Measurements from ENCODE around the gene MYOD1. TPM values are rescaled to one million over a fixed set of nuclear protein-coding genes. Genes with fewer than 3 reads are reported as not detected.

The MYOD1 gene
- total and polyA plus RNA-seq, 8 donors = not detected

DNA sequence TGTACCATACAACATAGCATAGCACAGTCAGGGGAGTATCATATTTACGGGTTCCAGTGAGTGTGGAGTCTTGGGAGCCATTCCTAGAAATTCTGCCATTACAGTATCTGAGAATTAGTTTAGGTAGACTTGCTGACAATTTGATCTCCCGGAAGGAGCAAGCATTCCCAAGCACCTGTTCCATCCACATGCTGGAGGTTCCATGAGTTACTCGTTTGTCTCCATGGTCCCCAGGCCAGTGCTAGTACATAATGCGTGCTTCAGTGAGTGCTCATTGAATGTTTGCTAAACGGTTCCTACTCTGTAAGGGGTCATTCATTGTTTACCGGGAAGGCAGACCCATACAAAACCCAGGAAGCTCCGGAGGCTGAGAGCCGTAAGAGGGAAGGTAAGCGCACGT, 27.4 kb upstream of the MYOD1 start:
- no peak for ATAC-seq
- DNase-seq = no peak
- Histone ChIP-seq H3K36me3 (no peaks in the 10 kb centered on the region), H3K9me3 (no peaks in the 10 kb centered on the region), H3K27ac (no peak overlapping the region), H3K4me3 (no peak overlapping the region), H3K4me1 (no peaks in the 10 kb centered on the region), H3K27me3 (peaks cover 28 to 65% of the 10 kb centered on the region in 2 donors)
- intact Hi-C loops (cut with DNase I) = no loop called here
- TF ChIP-seq CTCF (IDR thresholded peaks at IDR 0.05) = no peak

DNA sequence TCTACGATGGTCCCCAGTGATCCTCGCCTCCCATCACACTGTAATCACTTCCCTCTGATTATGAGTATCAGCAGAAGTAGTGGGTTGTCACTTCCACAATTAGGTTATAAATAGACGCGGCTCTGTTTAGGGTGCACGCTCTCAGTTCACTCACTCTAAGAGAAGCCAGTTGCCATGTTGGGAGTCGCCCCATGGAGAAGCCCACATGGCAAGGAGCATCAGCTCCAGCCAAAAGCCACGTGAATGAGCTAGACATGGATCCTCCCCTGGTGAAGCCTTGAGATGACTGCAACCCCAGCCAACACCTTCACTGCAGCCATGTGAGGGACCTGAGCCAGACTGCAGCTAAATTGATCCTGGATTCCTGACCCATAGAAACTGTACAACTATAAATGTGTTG, 26.4 kb upstream of the MYOD1 start:
- Histone ChIP-seq H3K27ac (no peak overlapping the region), H3K9me3 (no peaks in the 10 kb centered on the region), H3K4me1 (no peaks in the 10 kb centered on the region), H3K36me3 (no peaks in the 10 kb centered on the region), H3K27me3 (peaks cover 30 to 75% of the 10 kb centered on the region in 2 donors), H3K4me3 (no peak overlapping the region)
- no peak for DNase-seq
- no peak for TF ChIP-seq CTCF (IDR thresholded peaks at IDR 0.05)
- ATAC-seq = no peak
- intact Hi-C loops (cut with DNase I) = no loop called here

- Histone ChIP-seq H3K27me3 (peaks cover 30 to 79% of the 10 kb centered on the region in 2 donors), H3K27ac (no peak overlapping the region)
Observed at GRCh38 chr11:17693531-17693930, 25.8 kb upstream of the MYOD1 start.

DNA sequence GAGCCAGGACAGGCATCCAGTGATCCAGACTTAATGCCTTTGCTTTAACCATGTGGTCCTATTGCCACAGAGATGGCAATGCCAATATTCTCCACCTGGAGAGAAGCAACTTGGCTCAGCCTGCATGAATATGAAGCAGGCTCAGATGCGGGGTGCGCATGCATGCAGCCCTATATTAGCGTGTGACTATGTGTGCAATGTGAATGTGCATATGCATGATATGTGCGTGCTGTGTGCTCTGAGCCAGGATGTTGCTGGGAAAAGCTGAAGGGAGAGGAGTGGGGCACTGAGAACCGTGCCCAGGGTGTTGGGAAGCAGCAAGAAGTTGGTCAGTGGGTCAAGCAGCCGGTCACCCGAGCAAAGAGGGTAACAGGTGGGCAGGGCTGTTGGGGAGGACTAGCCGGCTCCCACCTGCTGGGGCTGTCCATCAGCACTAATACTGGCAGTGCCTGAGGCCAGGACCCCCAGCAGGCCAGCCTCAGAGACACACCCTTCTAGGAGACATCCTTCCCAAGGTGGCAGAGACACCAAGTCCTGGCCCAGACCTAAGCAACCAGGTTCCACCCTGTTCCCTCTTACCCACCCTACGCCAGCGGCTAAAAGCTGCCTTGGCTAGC, 24.8 kb upstream of the MYOD1 start:
- no peak overlapping the region for H3K27ac ChIP-seq
- DNase-seq (no peak), ATAC-seq (no peak)
- H3K27me3 ChIP-seq = peaks cover 30 to 74% of the 10 kb centered on the region in 2 donors
- no peak overlapping the region for H3K4me3 ChIP-seq
- no peak for TF ChIP-seq CTCF (IDR thresholded peaks at IDR 0.05)
- H3K36me3 ChIP-seq = no peaks in the 10 kb centered on the region
- H3K9me3 ChIP-seq = no peaks in the 10 kb centered on the region
- intact Hi-C loops (cut with DNase I) = no loop called here
- no peaks in the 10 kb centered on the region for H3K4me1 ChIP-seq

More at GRCh38 chr11:17693531-17693930, 25.8 kb upstream of the MYOD1 start:
- Histone ChIP-seq H3K4me1 (no peaks in the 10 kb centered on the region), H3K9me3 (no peaks in the 10 kb centered on the region), H3K4me3 (no peak overlapping the region), H3K36me3 (no peaks in the 10 kb centered on the region)
- TF ChIP-seq CTCF (IDR thresholded peaks at IDR 0.05) = no peak
- no peak for DNase-seq
- no peak for ATAC-seq
- intact Hi-C loops (cut with DNase I) = no loop called here

GRCh38 chr11:17695454-17696441, 23.6 kb upstream of the MYOD1 start:
- H3K4me3 ChIP-seq = no peak overlapping the region
- peaks cover 30 to 69% of the 10 kb centered on the region in 2 donors for H3K27me3 ChIP-seq
- H3K27ac ChIP-seq = no peak overlapping the region
- intact Hi-C loops (cut with DNase I) = no loop called here
- H3K9me3 ChIP-seq = no peaks in the 10 kb centered on the region
- no peak for TF ChIP-seq CTCF (IDR thresholded peaks at IDR 0.05)
- DNase-seq = no peak
- no peaks in the 10 kb centered on the region for H3K36me3 ChIP-seq
- no peaks in the 10 kb centered on the region for H3K4me1 ChIP-seq
- no peak for ATAC-seq

All from left lung (tissue), 10 donors.